Panc1 (cell line): ENCODE results near the gene APOC3.

Experiments
- POLR2AphosphoS5 ChIP-seq: IDR thresholded peaks from 2 replicates; pipeline ENCODE4 v1.6.1; 2012; ENCODE audit warnings: mild to moderate bottlenecking, low read depth, low read length, moderate library complexity
- TF ChIP-seq, protein P1 (sequence below): fragments of 450-650 bp; IDR thresholded peaks from 2 replicates; pipeline ENCODE4 v1.5.1; 2017; ENCODE audit warnings: mild to moderate bottlenecking
- TF ChIP-seq, protein P2 (sequence below), 2 experiments: IDR thresholded peaks; 2 replicates each; pipeline ENCODE4 v1.6.1; 2011 to 2012; ENCODE audit warnings: low read depth in 2 of 2, control low read depth in 1 of 2, low read length in 1 of 2, mild to moderate bottlenecking in 1 of 2, moderate library complexity in 1 of 2; ENCODE audit not compliant: insufficient read depth in 1 of 2

DNA sequence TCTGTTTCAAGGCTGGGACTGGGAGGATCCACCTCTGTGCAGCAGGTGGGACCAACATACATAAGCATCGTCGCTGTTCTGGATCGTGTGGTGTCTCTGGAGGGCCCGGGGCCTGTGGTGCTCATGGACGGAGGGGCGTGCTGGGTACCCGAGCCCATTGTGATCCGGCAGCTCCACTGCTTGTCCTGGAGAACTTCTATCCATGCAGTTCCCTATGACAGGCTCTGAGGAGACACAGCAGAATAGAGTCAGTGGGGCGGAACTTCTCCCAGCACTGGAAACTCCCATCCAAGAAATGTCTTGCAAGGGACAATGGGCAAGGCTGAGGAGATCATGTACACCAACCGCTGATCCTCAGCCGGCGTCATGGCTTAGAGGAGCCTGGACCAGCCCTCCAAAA is 19.4 kb downstream of the APOC3 start:
- TF ChIP-seq, protein P1, sequence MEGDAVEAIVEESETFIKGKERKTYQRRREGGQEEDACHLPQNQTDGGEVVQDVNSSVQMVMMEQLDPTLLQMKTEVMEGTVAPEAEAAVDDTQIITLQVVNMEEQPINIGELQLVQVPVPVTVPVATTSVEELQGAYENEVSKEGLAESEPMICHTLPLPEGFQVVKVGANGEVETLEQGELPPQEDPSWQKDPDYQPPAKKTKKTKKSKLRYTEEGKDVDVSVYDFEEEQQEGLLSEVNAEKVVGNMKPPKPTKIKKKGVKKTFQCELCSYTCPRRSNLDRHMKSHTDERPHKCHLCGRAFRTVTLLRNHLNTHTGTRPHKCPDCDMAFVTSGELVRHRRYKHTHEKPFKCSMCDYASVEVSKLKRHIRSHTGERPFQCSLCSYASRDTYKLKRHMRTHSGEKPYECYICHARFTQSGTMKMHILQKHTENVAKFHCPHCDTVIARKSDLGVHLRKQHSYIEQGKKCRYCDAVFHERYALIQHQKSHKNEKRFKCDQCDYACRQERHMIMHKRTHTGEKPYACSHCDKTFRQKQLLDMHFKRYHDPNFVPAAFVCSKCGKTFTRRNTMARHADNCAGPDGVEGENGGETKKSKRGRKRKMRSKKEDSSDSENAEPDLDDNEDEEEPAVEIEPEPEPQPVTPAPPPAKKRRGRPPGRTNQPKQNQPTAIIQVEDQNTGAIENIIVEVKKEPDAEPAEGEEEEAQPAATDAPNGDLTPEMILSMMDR: no peak
- no peak for TF ChIP-seq POLR2AphosphoS5
- TF ChIP-seq, protein P2, sequence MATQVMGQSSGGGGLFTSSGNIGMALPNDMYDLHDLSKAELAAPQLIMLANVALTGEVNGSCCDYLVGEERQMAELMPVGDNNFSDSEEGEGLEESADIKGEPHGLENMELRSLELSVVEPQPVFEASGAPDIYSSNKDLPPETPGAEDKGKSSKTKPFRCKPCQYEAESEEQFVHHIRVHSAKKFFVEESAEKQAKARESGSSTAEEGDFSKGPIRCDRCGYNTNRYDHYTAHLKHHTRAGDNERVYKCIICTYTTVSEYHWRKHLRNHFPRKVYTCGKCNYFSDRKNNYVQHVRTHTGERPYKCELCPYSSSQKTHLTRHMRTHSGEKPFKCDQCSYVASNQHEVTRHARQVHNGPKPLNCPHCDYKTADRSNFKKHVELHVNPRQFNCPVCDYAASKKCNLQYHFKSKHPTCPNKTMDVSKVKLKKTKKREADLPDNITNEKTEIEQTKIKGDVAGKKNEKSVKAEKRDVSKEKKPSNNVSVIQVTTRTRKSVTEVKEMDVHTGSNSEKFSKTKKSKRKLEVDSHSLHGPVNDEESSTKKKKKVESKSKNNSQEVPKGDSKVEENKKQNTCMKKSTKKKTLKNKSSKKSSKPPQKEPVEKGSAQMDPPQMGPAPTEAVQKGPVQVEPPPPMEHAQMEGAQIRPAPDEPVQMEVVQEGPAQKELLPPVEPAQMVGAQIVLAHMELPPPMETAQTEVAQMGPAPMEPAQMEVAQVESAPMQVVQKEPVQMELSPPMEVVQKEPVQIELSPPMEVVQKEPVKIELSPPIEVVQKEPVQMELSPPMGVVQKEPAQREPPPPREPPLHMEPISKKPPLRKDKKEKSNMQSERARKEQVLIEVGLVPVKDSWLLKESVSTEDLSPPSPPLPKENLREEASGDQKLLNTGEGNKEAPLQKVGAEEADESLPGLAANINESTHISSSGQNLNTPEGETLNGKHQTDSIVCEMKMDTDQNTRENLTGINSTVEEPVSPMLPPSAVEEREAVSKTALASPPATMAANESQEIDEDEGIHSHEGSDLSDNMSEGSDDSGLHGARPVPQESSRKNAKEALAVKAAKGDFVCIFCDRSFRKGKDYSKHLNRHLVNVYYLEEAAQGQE (IDR thresholded peaks at IDR 0.05; ENCODE audit: insufficient read depth in 1 of 2, low read depth in 2 of 2, low read length in 1 of 2): no peak
